Activated T-helper 17 cell treated with anti-CD3 and anti-CD28 coated beads, Interleukin-2, amount 50 U/mL, for 72 hours (primary cell): ENCODE data around the gene SERGEF. TPM values are rescaled to one million over a fixed set of nuclear protein-coding genes. Genes with fewer than 3 reads are reported as not detected.
A peak's percentile ranks its signal among the peaks of the same experiment; 100 is the strongest.

Source experiments
- ATAC-seq: fragments of 150-1000 bp; cut with Tn5 transposase; replicated peaks from 2 replicates; pipeline ENCODE4 v1.10.0; 2021; ENCODE audit warnings: mild to moderate bottlenecking, moderate library complexity
- H3K27ac Mint-ChIP-seq: one replicate; pipeline ENCODE4 v1.8.0; 2022; ENCODE audit warnings: mixed read lengths
- H3K27me3 Mint-ChIP-seq: one replicate; pipeline ENCODE4 v1.8.0; 2022; ENCODE audit warnings: mixed read lengths
- H3K36me3 Mint-ChIP-seq: one replicate; pipeline ENCODE4 v1.8.0; 2022; ENCODE audit warnings: low read depth, mild to moderate bottlenecking, mixed read lengths
- H3K4me1 Mint-ChIP-seq: one replicate; pipeline ENCODE4 v1.8.0; 2022; ENCODE audit warnings: mixed read lengths
- H3K4me3 Mint-ChIP-seq: one replicate; pipeline ENCODE4 v1.8.0; 2022; ENCODE audit warnings: mild to moderate bottlenecking, mixed read lengths
- H3K9me3 Mint-ChIP-seq: one replicate; pipeline ENCODE4 v1.8.0; 2022; ENCODE audit warnings: mixed read lengths
- total RNA-seq, 2 donors: library from RNA; stranded (reverse); gene quantifications; one replicate each; pipeline ENCODE4 v1.2.3, GENCODE V29; 2022

SERGEF gene
- total RNA-seq, 2 donors from 2014 or later, result 47.9 to 76.0 TPM

DNA sequence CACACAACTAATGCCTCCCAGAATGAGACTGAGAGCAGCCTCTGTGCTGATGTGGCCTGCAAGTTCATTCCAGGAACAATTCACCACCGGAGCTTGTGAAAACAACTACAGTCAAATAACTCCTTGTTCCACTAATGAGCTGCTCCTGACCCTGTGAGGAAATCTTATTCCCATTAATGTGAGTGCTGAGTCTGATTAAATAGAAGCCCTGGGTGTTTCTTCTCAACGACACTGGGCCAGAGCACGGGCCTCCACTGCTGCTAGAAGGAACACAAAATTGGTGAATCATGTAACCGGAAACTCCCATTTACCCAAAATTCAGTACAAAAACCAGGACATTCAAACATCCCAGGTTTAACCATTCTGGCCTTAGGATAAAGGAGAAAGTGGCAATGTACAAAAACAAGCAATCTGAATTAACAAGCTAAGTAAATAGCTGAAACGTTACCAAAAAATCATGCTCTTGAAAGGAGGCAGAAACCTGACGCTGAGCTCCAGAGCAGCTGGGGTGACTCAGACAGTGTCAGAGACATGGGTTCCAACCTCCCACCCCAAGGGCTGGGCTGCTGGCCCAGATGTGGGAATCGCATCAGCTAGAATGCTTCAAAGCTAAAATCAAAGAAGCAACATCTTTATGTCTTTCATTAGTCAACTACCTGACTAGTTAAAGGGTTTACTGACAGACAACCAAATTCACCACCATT, 26.7 kb downstream of the SERGEF start:
- no peaks in the 10 kb centered on the region for H3K9me3 Mint-ChIP-seq
- no peak overlapping the region for H3K4me3 Mint-ChIP-seq
- H3K27ac Mint-ChIP-seq, result no peak overlapping the region
- ATAC-seq, result no peak
- peaks cover 82% of the 10 kb centered on the region for H3K36me3 Mint-ChIP-seq
- no peaks in the 10 kb centered on the region for H3K4me1 Mint-ChIP-seq
- no peaks in the 10 kb centered on the region for H3K27me3 Mint-ChIP-seq

DNA sequence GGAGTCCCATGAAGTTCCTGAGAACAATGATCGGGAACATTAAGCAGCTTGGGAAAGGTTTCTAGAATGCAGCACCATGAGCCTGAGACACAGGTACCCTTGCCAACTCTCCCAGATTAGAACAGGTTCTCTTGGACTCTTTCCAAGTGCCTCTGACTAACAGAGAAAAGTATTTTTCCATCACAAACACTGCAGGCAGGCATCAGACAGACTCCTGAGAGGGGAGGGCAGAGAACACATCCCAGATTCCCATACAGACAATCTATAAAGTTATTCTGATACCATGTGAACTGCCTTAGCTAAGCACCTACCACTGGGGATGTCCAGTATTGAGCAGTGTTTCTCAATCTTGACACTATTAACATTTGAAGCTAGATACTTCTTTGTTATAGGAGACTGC, 27.3 kb downstream of the SERGEF start:
- no peak for ATAC-seq
- Mint-ChIP-seq H3K9me3 (no peaks in the 10 kb centered on the region), H3K27me3 (no peaks in the 10 kb centered on the region), H3K4me3 (no peak overlapping the region), H3K4me1 (no peaks in the 10 kb centered on the region), H3K27ac (no peak overlapping the region), H3K36me3 (peaks cover 86% of the 10 kb centered on the region)

DNA sequence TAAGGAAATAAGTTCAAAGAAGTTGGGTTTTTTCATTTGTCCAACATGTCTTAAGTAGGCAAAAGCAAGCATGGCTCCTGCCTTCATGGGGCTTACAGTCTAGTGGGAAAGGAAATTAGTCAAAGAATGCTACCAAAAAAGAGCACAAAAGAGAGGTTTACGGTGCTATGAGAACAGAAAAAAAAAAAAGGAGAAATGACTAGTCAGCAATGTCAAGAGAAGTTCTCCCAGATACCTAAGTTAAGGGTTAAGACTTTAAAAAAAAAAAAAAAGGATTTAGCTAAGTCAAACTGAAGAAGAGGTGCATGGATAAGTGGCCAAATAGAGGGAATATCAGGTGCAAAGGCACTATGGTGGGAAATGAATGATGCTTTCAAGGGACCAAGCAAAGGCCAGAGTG, 29.3 kb downstream of the SERGEF start:
- Mint-ChIP-seq H3K4me1 (peaks cover 4% of the 10 kb centered on the region), H3K36me3 (peaks cover 83% of the 10 kb centered on the region)

DNA sequence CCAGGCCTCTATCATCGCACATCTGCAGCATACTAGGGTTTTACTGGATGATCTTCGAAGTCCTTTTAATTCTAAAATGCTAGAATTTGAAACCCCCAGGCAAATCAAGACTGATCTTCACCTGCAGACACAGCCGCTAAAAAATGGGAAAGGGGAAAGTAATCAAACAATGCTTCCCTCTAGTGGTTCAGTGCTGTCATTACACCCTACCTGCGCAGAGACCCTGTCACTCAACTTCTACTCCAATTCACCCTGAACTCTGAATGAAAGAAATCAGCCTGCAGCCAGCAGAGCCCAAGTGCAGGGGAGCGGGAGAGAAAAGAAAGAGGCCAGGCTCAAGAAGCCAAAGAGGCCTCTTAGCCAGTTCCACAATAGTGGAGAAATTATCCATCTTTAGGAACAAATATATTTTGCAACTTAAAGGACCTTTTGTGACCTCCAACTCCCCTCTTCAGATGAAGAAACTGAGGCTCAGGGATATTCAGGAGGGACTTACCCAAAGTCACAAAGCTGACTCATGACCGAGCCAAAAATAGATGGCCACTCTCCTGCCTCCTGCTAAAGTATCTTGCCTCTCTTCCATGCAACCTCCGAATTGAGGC, 33.0 kb downstream of the SERGEF start:
- Mint-ChIP-seq H3K36me3 (peaks cover 71% of the 10 kb centered on the region), H3K4me1 (peaks cover 4% of the 10 kb centered on the region), H3K9me3 (no peaks in the 10 kb centered on the region), H3K4me3 (no peak overlapping the region), H3K27me3 (no peaks in the 10 kb centered on the region), H3K27ac (no peak overlapping the region)
- peak; percentile 31 for ATAC-seq

More for the DNA sequence above, 29.3 kb downstream of the SERGEF start:
- Mint-ChIP-seq H3K27me3 (no peaks in the 10 kb centered on the region), H3K27ac (no peak overlapping the region), H3K9me3 (no peaks in the 10 kb centered on the region), H3K4me3 (no peak overlapping the region)
- no peak for ATAC-seq

DNA sequence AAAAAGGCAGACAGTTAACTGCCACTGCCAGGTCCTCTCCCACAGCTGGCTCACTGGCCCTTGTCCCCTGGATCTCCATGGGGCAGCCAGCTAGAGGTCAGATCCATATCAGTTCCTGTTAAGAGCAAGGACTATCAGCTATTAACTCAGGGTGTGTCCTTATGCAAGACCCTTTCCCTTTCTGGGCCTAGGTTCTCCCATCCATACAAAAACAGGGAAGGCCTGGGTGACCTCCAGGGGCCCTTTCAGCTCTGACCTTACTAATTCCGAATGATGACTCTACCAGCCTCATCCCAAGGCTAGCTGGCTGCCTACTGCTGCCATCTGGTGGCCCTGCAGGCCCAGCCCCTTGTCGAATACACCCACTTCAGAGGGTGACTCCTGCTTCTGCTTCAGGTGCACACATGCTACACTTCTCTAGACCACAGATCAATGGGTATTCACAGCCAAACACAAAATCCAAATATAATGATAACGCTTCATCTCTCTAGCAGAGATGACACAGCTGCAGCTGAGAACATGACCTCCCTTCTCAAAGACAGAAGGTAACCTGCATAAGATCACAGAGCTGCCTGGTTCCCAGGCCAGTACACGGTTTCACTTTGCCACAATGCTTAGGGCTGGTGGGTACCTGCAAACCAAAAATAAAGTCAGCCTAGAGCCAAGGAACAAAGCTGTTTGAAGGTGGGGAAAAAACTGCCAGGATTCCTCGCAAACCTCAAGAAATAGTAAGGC, 34.1 kb downstream of the SERGEF start:
- peak; percentile 28 for ATAC-seq
- peaks cover 66% of the 10 kb centered on the region for H3K36me3 Mint-ChIP-seq
- H3K27ac Mint-ChIP-seq, result no peak overlapping the region
- H3K4me1 Mint-ChIP-seq, result peaks cover 4% of the 10 kb centered on the region
- H3K27me3 Mint-ChIP-seq, result no peaks in the 10 kb centered on the region
- H3K4me3 Mint-ChIP-seq, result no peak overlapping the region
- H3K9me3 Mint-ChIP-seq, result no peaks in the 10 kb centered on the region

DNA sequence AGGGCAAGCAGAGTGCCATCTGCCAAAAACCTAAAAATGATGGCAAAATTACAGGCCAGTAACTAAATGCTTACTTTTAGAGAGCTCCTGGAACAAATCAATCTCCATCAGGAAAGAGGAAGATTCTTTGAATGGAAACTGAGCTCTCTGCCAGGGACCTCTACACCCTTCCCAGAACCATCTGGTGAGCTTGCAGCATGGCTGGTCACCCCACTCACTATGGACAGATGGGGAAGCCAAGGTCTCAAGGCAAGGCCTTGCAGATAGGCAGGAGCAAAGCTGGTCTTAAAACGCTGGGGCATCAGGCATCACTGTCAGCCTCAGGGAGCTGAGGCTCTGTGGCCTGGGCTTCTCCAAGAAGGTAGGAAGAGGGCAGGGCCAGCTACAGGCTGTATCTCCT, 36.2 kb downstream of the SERGEF start:
- Mint-ChIP-seq H3K27ac (no peak overlapping the region), H3K27me3 (no peaks in the 10 kb centered on the region), H3K4me1 (peaks cover 4% of the 10 kb centered on the region), H3K4me3 (no peak overlapping the region), H3K36me3 (peaks cover 63% of the 10 kb centered on the region), H3K9me3 (no peaks in the 10 kb centered on the region)
- ATAC-seq, result no peak

DNA sequence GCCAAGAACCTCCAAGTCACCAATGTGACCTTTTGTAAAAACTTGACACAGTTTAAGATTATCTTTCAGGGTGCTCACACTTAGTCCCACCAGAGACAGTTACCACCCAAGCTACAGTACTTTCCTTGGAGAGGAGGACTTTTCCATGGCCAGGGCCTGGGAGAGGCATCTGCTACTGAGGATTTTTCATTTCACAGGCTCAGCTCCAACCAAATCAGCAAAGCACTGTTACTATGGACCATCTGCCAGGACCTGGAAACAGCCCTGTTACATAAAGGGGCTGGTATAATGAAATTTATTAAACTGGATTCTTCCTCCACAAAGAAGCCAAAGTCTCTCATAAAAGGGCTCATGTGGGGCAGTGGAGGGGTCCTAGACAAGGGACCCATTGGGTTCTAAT, 38.6 kb downstream of the SERGEF start:
- peaks cover 72% of the 10 kb centered on the region for H3K36me3 Mint-ChIP-seq
- H3K27me3 Mint-ChIP-seq, result no peaks in the 10 kb centered on the region
- peaks cover 4% of the 10 kb centered on the region for H3K4me1 Mint-ChIP-seq
- no peak for ATAC-seq
- H3K27ac Mint-ChIP-seq, result no peak overlapping the region
- no peaks in the 10 kb centered on the region for H3K9me3 Mint-ChIP-seq
- H3K4me3 Mint-ChIP-seq, result no peak overlapping the region

DNA sequence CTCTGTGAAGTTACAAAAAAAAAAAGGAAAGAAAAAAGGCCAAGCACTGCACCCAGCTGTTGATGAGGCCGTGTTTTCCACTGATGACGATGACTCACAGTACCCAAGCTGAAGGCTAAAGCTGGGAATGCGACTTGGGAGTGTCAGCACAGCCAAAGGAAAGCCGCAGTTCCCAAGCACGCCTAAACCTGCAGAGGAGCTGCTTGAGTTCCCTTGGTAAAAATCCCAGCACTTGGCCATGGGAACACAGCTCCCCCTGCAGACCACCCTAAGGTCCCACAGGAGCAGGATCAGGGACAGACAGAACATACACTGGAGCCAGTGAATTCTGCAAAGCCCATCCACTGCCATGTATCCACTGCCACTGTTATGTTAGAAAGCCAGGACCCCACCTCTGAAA, 39.9 kb downstream of the SERGEF start:
- H3K27ac Mint-ChIP-seq, result no peak overlapping the region
- peaks cover 70% of the 10 kb centered on the region for H3K36me3 Mint-ChIP-seq
- H3K4me1 Mint-ChIP-seq, result no peaks in the 10 kb centered on the region
- no peak for ATAC-seq
- no peaks in the 10 kb centered on the region for H3K27me3 Mint-ChIP-seq
- no peak overlapping the region for H3K4me3 Mint-ChIP-seq
- H3K9me3 Mint-ChIP-seq, result no peaks in the 10 kb centered on the region

DNA sequence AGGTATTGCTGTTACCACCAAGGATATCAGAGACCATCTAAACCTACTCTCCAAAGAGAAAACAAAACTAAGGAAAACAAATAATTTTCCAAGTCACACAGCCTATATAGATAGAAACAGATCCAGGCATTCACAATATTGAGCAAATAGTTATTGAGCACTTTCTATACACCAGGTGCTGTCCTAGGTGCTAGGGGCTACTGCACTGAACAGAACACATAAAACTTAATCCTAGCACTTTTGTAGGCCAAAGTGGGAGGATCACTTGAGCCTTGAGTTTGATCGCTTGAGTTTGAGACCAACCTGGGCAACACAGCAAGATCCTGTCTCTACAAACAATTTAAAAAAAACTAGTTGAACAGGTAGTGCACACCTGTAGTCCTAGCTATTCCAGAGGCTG, 44.6 kb downstream of the SERGEF start:
- H3K27me3 Mint-ChIP-seq, result no peaks in the 10 kb centered on the region
- H3K4me1 Mint-ChIP-seq, result peaks cover 6% of the 10 kb centered on the region
- H3K27ac Mint-ChIP-seq, result no peak overlapping the region
- ATAC-seq, result no peak
- no peak overlapping the region for H3K4me3 Mint-ChIP-seq
- no peaks in the 10 kb centered on the region for H3K9me3 Mint-ChIP-seq
- peaks cover 65% of the 10 kb centered on the region for H3K36me3 Mint-ChIP-seq

DNA sequence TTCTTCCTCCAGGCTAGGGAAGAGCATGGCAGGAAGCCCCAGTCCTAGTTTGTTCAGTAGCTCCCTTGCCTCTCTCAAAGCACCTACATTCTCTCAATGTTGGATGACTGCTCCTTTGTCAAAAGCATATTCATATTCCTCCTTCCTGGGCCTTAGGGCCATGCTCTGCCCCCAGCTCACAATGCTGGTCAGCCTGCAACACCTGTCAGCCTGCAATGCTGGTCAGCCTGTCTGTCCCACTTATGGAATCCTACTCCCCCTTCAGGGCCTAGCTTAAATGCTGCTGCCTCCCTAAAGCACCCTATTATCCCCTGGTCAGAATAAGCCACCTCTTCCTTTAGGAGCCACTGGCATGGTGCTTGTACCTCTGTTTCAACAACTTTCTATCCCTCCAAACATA, 45.2 kb downstream of the SERGEF start:
- no peaks in the 10 kb centered on the region for H3K9me3 Mint-ChIP-seq
- H3K27me3 Mint-ChIP-seq, result no peaks in the 10 kb centered on the region
- H3K4me1 Mint-ChIP-seq, result peaks cover 6% of the 10 kb centered on the region
- H3K36me3 Mint-ChIP-seq, result peaks cover 63% of the 10 kb centered on the region
- H3K4me3 Mint-ChIP-seq, result no peak overlapping the region
- H3K27ac Mint-ChIP-seq, result no peak overlapping the region
- ATAC-seq, result no peak

DNA sequence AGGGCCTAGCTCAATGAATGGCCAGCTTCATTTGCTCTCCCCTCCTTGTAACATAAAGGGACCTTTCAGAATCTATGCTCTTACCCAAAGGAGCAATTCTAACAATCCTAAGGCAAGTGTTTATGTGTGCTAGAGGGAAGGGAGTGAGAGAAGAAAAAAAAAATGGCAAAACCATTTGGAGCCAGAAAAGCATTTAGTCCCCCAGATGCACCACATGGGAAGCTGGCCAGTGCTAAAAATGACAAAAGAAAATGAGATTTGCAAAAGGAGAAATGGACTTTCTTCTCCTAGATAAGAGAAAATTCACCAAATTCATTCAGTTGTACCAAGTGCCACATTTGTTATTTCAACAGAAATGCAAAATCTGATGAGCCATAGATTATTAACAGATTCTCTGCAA, 52.8 kb downstream of the SERGEF start:
- peaks cover 6% of the 10 kb centered on the region for H3K4me1 Mint-ChIP-seq
- H3K36me3 Mint-ChIP-seq, result peaks cover 82% of the 10 kb centered on the region
- no peak overlapping the region for H3K27ac Mint-ChIP-seq
- H3K4me3 Mint-ChIP-seq, result no peak overlapping the region
- no peaks in the 10 kb centered on the region for H3K27me3 Mint-ChIP-seq
- no peak for ATAC-seq
- no peaks in the 10 kb centered on the region for H3K9me3 Mint-ChIP-seq

DNA sequence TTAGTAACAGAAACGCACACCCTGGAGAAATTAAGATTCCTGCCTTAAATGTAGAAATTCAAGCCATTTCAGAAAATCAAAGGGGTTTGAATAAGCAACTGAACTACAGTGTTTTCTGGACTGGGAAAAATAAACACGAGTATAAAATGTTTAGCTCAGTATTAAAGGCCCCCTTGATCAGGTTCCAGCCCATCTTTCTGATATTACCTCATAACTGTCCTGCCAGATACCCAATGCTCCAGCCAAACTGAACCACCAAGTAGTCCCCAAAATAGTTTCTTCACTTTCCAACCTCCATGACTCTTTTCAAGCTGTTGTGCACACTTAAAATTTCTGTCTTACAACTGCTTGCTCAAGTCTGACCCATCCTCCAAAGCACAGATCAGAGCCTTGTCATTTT, 54.4 kb downstream of the SERGEF start:
- Mint-ChIP-seq H3K4me3 (no peak overlapping the region), H3K36me3 (peaks cover 84% of the 10 kb centered on the region), H3K27ac (no peak overlapping the region), H3K27me3 (no peaks in the 10 kb centered on the region), H3K4me1 (no peaks in the 10 kb centered on the region), H3K9me3 (no peaks in the 10 kb centered on the region)
- ATAC-seq, result no peak

DNA sequence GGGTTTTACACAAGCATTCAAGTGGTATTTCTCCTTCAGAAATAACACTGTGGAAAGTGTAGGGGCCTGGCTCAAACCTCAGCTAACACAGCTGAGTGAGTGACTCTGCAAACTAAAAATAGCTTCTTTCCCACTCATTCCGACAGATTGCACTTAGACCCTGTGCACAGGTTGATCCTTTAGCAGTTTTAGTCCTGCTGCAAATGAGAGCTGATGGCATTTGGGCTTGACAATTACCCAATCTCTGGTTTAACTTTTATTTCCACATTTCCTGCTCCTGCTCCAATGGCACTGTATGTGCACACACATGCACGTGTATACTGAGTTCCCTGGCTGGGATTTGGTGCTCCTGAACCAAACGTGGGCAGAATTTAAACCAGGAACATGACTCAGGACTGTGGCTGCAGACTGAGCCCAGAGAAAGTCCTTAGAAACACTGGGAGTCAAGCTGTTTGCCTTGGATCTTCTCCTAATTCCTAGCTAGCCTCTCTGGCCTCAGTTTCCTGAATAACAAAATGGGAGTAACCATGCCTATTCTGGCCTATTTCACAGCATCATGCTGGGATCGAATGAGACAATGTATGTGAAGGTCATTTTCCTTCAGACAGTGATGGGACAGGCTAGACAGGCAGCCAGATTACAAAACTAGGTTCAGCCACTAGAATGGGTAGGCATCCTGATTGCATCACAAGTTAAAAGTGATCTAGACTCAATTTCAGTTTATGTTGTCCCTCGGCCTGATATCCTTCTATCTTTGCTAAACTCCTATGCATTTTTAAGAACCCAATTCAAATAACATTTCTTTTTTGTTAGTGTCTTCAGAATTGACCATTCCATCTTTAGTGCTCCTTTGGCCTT, 58.2 kb downstream of the SERGEF start:
- Mint-ChIP-seq H3K27ac (no peak overlapping the region), H3K27me3 (no peaks in the 10 kb centered on the region), H3K36me3 (peaks cover 92% of the 10 kb centered on the region), H3K9me3 (no peaks in the 10 kb centered on the region), H3K4me1 (peaks cover 4% of the 10 kb centered on the region), H3K4me3 (no peak overlapping the region)
- ATAC-seq, result no peak

DNA sequence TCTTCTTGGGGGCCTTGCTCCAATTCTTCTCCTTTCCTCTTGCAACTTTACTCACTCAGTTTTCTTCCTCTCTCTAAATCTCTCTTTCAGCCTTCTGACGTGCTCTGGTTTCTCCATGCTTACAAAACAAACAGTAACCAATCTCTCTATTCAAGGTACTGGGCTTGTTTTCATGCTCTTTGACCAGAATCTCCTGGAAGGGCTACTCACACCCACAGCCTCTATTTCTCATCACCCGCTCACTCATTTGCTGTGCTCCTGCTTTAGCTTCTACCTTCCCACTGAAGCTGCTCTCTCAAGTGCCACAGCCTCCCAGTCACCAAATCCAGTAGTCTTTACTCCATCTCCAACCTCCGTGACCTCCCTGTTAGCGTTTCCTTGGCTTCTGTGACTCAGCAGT, 60.4 kb downstream of the SERGEF start:
- Mint-ChIP-seq H3K27ac (no peak overlapping the region), H3K27me3 (no peaks in the 10 kb centered on the region), H3K4me1 (peaks cover 4% of the 10 kb centered on the region), H3K9me3 (no peaks in the 10 kb centered on the region), H3K4me3 (no peak overlapping the region), H3K36me3 (peaks cover 92% of the 10 kb centered on the region)
- no peak for ATAC-seq
